ENCODE measurements around the gene ERMAP. TPM values are rescaled to one million over a fixed set of nuclear protein-coding genes. Genes with fewer than 3 reads are reported as not detected.

ERMAP gene
- total and polyA plus RNA-seq, 9 of the 15 experiments (the other 6 are each of a cell fraction or from before 2014, with no cell fraction given), result 8.0 to 31.4 (median 22.5) TPM

- TF ChIP-seq ELF4 (CRISPR knock-in tag; IDR thresholded peaks at IDR 0.05) (peak; percentile 82; the same call in 1 of the 2 replicates), MTF1 (CRISPR knock-in tag; IDR thresholded peaks at IDR 0.05; ENCODE audit: borderline replicate concordance) (no peak), ZNF76 (CRISPR knock-in tag; IDR thresholded peaks at IDR 0.05; ENCODE audit: borderline replicate concordance) (no peak; the same call in 1 of the 2 replicates), NRF1 (conservative IDR thresholded peaks at IDR 0.05 in 1 of 2, IDR thresholded peaks at IDR 0.05 in 1 of 2) (peak in 1 of 2 experiments; percentile 12; a peak in 1 of 4 replicates), SIN3A (IDR thresholded peaks at IDR 0.05; ENCODE audit: borderline replicate concordance in 2 of 2, control insufficient read depth in 1 of 2, low read depth in 2 of 2, low read length in 2 of 2) (peak in 1 of 2 experiments; percentile 78; a peak in 1 of 4 replicates), ARNT (IDR thresholded peaks at IDR 0.05) (peak; percentile 96 to 98), NR4A1 (CRISPR knock-in tag; IDR thresholded peaks at IDR 0.05) (no peak), NR4A1 (tag; IDR thresholded peaks at IDR 0.05) (peak; percentile 83), PHTF2 (CRISPR knock-in tag; IDR thresholded peaks at IDR 0.05) (no peak), ZBTB26 (CRISPR knock-in tag; IDR thresholded peaks at IDR 0.05) (no peak), ZNF124 (CRISPR knock-in tag; IDR thresholded peaks at IDR 0.05) (no peak), ZNF324 (CRISPR knock-in tag; IDR thresholded peaks at IDR 0.05) (no peak), ZNF224 (CRISPR knock-in tag; IDR thresholded peaks at IDR 0.05) (no peak), GATA2 (CRISPR knock-in tag; IDR thresholded peaks at IDR 0.05) (peak; percentile 95), NKRF (IDR thresholded peaks at IDR 0.05; ENCODE audit: borderline replicate concordance) (no peak; the same call in 1 of the 2 replicates), ARHGAP35 (IDR thresholded peaks at IDR 0.05; ENCODE audit: partially characterized antibody) (no peak), ZBTB8A (IDR thresholded peaks at IDR 0.05; ENCODE audit: partially characterized antibody) (no peak)
- TF ChIP-seq, protein P1, sequence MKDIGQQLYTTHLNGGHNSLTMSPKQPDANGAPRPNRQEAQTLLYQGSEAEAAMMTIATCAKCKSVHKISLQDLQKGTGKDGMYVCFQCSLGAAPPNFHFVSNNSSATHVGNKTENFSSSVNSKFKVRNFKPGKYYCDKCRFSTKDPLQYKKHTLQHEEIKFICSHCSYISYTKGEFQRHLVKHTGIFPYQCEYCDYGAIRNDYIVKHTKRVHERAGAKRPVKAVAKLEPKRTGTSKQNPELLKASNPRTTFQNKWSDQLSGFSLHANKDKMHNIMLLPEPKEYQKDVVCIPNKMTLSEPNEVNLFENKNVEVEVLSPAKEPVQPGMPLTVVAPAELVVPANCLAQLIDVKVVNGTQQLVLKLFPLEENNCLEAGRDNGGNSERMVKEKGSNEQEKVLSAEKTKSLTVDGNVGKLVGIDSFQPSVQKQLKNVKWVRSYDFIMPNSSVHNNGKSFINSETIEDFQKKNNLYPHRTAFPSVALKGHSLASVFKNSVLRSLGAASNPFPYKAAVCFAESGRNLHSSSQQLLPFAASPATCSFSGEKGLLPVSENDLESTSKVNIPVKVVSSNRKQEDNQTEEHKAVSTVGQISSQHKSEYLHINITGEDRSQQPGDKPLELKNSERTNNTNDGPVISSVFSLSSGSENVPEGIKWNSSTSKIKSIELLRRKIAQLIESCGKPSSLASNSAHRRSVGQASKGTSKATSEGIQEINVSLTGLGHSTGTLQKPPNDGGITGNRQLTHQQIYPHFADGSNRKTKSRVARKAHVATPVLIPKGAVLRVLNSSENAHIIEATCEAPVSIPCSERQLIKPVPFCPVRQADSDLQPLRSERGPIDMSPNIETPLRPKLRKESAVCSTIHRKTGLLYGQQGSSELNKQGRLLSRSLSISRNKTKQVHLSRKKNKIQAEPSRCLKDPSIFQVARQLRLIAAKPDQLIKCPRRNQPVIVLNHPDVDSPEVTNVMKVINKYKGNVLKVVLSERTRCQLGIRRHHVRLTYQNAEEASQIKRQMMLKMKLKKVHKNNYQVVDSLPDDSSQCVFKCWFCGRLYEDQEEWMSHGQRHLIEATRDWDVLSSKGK (CRISPR knock-in tag; IDR thresholded peaks at IDR 0.05), result no peak
- TF ChIP-seq, protein P2, sequence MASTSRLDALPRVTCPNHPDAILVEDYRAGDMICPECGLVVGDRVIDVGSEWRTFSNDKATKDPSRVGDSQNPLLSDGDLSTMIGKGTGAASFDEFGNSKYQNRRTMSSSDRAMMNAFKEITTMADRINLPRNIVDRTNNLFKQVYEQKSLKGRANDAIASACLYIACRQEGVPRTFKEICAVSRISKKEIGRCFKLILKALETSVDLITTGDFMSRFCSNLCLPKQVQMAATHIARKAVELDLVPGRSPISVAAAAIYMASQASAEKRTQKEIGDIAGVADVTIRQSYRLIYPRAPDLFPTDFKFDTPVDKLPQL (IDR thresholded peaks at IDR 0.05; ENCODE audit: extremely low read depth, insufficient read length), result no peak
Observed at GRCh38 chr1:42825036-42825851, 8.3 kb downstream of the ERMAP start (continued).

Data from K562 (cell line).